Measurements from ENCODE around the gene FAF1. TPM values are rescaled to one million over a fixed set of nuclear protein-coding genes. Genes with fewer than 3 reads are reported as not detected.

The FAF1 gene
- total RNA-seq, 1 experiment from 2014 or later = 73.2 TPM

- H4K20me1 ChIP-seq (ENCODE audit: insufficient read depth) = no peaks in the 10 kb centered on the region
- H3K9ac ChIP-seq (ENCODE audit: low read length) = no peak overlapping the region
- ChIA-PET POLR2A (no interaction called here), RAD21 (ENCODE audit: low non-redundant PET in 1 of 2, low total read pairs in 2 of 2, uncharacterized antibody in 2 of 2, unreplicated experiment in 2 of 2) (no interaction called here), CTCF (no interaction called here)
- intact Hi-C loops (cut with micrococcal nuclease) = no loop called here
- BruUV-seq (replicated peaks) = no TSS peak
- no peaks in the 10 kb centered on the region for H3K36me3 ChIP-seq (ENCODE audit: control insufficient read depth in 1 of 2, insufficient read depth in 2 of 2, low read length in 2 of 2)
- no peak overlapping the region for H3K27ac ChIP-seq (ENCODE audit: low read depth, low read length)
- H2AFZ ChIP-seq (ENCODE audit: low read depth, low read length, poor library complexity, severe bottlenecking) = no peak overlapping the region
- ATAC-seq (no peak), DNase-seq (ENCODE audit: low read depth, low spot score) (no peak)
- H3K4me2 ChIP-seq (ENCODE audit: low read length) = no peak overlapping the region
- no peaks in the 10 kb centered on the region for H3K9me3 ChIP-seq (ENCODE audit: control insufficient read depth in 1 of 2, insufficient read depth in 1 of 2, low read depth in 1 of 2, low read length in 2 of 2)
- no peaks in the 10 kb centered on the region for H3K9me2 ChIP-seq (ENCODE audit: insufficient read depth)
- H3K4me3 ChIP-seq (replicated peaks in 1 of 2; ENCODE audit: low read depth in 1 of 2, low read length in 2 of 2) = no peak overlapping the region
- H3K4me1 ChIP-seq (ENCODE audit: control insufficient read depth in 1 of 2, insufficient read depth in 2 of 2, low read length in 2 of 2) = no peaks in the 10 kb centered on the region
- no peaks in the 10 kb centered on the region for H3K27me3 ChIP-seq (ENCODE audit: insufficient read depth, low read length)
- TF ChIP-seq SP1 (IDR thresholded peaks at IDR 0.05; ENCODE audit: low read depth) (no peak), REST (IDR thresholded peaks at IDR 0.05; ENCODE audit: low read depth) (no peak), CBX3 (IDR thresholded peaks at IDR 0.05; ENCODE audit: low read depth) (no peak), CEBPB (IDR thresholded peaks at IDR 0.05; ENCODE audit: low read depth) (no peak), ZNF274 (IDR thresholded peaks at IDR 0.05; ENCODE audit: low read depth, low read length) (no peak), MAX (IDR thresholded peaks at IDR 0.05) (no peak), ATF3 (IDR thresholded peaks at IDR 0.05) (no peak), CTCF (IDR thresholded peaks at IDR 0.05 in 2 of 3, conservative IDR thresholded peaks at IDR 0.05 in 1 of 3; ENCODE audit: borderline replicate concordance in 1 of 3, insufficient read depth in 1 of 3, low read depth in 2 of 3, low read length in 2 of 3) (no peak), ELF1 (IDR thresholded peaks at IDR 0.05; ENCODE audit: borderline replicate concordance, low read depth) (no peak), JUND (IDR thresholded peaks at IDR 0.05) (no peak), SIN3A (IDR thresholded peaks at IDR 0.05; ENCODE audit: low read depth) (no peak), FOSL1 (IDR thresholded peaks at IDR 0.05; ENCODE audit: low read depth) (no peak), POLR2A (IDR thresholded peaks at IDR 0.05; ENCODE audit: borderline replicate concordance, extremely low read depth, insufficient read depth, insufficient read length) (no peak), POLR2AphosphoS5 (IDR thresholded peaks at IDR 0.05; ENCODE audit: low read depth, low read length) (no peak), EZH2phosphoT487 (IDR thresholded peaks at IDR 0.05; ENCODE audit: borderline replicate concordance) (no peak), ZBTB33 (IDR thresholded peaks at IDR 0.05; ENCODE audit: extremely low read depth, insufficient replicate concordance, low read length) (no peak), EZH2 (IDR thresholded peaks at IDR 0.05) (no peak)
- H3K79me2 ChIP-seq (ENCODE audit: insufficient read depth, low read length) = no peaks in the 10 kb centered on the region
These were observed 543.3 kb downstream of the FAF1 start for GRCh38 chr1:50416553-50417453.
